Astrocyte of the cerebellum (primary cell): ENCODE data around the gene C9orf85.

Experiments used
- DNase-seq: peaks from one replicate; pipeline ENCODE4 v3.0.0-alpha.2; 2011; ENCODE audit warnings: low read depth
- H3K4me3 ChIP-seq: 2 replicates; pipeline ENCODE4 v1.5.1; 2011; ENCODE audit warnings: mild to moderate bottlenecking, low read depth, low read length, moderate library complexity
- in situ Hi-C: cut with HindIII; loops from 2 replicates; pipeline ENCODE4 v1.10.0; 2017; ENCODE audit warnings: low sequenced_read_pairs
- TF ChIP-seq, protein P1 (sequence below): IDR thresholded peaks from 2 replicates; pipeline ENCODE4 v1.5.1; 2012; ENCODE audit warnings: low read length, low read depth, moderate library complexity, mild to moderate bottlenecking; ENCODE audit errors: missing control alignments

Gene C9orf85

DNA sequence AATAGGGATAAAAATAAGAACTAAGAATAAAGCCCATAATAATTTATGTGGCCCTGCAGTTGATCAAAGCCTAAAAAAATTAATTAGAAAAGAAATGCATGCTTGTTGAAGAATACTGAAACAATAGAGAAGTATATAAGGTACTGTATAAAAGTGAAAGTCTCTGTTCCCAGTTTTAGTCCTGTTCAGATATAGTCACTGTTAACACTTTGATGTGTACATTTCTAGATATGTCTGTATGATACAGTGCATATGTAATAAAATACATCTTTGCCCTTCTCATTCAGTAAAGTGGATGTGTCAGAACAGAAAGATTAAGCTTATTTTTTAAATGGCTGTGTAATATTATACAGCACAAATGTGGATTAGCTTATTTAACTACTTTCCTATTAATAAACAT, 4.1 kb downstream of the C9orf85 start:
- no peak for DNase-seq
- in situ Hi-C loops = no loop called here
- no peak overlapping the region for H3K4me3 ChIP-seq
- TF ChIP-seq, protein P1, sequence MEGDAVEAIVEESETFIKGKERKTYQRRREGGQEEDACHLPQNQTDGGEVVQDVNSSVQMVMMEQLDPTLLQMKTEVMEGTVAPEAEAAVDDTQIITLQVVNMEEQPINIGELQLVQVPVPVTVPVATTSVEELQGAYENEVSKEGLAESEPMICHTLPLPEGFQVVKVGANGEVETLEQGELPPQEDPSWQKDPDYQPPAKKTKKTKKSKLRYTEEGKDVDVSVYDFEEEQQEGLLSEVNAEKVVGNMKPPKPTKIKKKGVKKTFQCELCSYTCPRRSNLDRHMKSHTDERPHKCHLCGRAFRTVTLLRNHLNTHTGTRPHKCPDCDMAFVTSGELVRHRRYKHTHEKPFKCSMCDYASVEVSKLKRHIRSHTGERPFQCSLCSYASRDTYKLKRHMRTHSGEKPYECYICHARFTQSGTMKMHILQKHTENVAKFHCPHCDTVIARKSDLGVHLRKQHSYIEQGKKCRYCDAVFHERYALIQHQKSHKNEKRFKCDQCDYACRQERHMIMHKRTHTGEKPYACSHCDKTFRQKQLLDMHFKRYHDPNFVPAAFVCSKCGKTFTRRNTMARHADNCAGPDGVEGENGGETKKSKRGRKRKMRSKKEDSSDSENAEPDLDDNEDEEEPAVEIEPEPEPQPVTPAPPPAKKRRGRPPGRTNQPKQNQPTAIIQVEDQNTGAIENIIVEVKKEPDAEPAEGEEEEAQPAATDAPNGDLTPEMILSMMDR = no peak

DNA sequence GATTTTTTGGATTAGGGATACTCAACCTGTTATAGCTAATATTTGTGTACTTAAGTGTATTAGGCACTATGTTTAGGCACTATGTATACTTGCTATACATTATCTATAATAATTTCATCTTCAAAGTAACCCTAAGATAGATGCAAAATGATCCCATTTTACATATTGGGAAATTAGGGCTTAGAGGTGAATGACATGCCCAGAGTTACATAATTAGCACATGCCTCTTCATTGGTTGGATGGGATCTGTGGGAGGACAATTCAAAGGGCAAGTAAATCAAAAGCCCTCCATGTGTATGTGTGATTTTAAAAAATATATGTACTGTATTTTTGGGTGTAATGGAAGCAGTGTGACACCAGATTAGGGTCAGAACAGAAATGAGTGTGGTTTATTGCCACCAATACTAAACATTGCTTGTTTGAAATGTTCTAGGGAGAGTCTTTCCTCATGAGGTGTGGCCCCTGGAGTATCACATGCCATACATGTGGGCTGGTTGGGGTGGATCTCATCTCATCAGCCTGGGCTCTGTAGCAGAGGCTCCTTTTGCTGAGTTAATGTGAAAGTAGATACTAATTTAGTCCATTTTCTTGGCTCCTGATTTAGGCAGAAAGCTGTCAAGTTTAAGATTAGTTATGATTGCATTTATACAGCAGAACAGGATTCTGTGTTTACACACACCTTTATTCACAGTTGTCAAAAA, 5.5 kb downstream of the C9orf85 start:
- in situ Hi-C loops = no loop called here
- TF ChIP-seq, protein P1 = no peak
- no peak for DNase-seq
- H3K4me3 ChIP-seq = no peak overlapping the region

DNA sequence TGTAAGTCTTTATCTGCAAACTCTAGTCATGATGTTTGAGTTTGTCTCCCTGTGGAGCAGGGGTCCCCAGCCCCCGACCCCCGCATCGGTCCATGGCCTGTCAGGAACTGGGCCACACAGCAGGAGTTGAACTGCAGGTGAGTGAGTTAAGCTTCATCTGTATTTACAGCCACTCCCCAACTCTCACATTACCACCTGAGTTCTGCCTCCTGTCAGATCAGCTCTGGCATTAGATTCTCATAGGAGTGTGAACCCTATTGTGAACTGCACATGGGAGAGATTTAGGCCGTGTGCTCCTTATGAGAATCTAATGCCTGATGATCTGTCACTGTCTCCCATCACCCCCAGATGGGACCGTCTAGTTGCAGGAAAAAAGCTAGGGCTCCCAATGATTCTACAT, 7.0 kb downstream of the C9orf85 start:
- H3K4me3 ChIP-seq = no peak overlapping the region
- TF ChIP-seq, protein P1 = no peak
- no peak for DNase-seq
- in situ Hi-C loops = no loop called here

DNA sequence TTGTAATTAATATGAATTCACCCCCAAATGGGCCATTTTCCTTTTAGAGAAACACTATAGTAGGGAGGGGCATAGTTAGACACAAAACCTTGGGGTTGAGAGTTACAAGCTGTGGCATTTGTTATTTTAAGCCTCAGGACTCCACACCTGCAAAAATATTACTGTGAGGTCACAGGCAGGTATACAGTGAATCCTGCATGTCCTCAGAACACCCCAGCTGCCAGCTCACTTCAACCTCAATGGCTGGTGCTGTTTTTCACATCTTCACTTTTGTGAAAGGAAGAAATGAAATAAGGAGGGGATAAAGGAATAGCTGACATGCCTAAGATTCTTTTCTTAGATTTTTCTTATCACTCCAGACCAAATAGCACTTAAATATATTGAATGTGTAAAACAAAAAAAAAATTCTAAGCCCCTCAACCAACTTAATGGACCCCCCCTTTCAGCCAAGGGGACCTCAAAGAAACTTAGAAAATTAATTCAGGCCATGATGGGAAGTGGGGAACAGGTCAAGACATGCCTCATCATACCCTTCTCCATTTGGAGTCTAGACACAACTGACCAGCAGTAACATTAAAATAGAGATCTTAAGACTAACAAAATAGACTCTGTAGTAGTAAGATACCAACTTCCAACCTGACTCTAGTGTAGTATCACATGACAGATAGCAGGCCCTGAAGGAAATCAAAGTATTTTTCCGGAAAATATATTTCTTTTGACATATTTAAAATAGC, 9.2 kb downstream of the C9orf85 start:
- in situ Hi-C loops = no loop called here
- H3K4me3 ChIP-seq = no peak overlapping the region
- TF ChIP-seq, protein P1 = no peak
- no peak for DNase-seq

DNA sequence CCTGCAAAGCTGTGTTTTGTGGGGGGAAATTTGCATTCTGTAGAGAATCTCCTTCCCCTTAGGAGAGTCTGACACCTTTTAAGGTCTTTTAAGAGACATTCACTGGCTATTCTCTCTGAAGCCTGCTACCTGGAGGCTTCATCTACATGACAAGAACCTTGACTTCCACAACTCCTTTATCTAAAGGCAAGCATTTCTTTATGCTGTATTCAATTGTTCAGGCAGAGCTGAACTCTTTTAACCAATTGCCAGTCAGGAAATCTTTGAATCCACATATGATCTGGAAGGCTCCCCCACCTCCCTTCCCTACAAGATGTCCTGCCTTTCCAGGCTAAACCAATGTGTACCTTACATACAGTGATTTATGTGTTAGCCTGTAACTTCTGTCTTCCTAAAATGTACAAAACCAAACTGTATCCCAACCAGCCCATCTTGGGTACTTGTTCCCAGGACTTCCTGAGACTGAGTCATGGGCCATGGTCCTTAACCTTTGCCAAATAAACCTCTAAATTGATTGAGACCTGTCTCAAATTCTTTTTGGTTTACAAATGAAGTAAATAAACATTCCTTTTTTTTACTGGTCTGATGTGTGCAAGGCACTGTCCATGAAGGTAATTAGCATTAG, 9.9 kb downstream of the C9orf85 start:
- in situ Hi-C loops = no loop called here
- TF ChIP-seq, protein P1 = no peak
- no peak for DNase-seq
- H3K4me3 ChIP-seq = no peak overlapping the region

DNA sequence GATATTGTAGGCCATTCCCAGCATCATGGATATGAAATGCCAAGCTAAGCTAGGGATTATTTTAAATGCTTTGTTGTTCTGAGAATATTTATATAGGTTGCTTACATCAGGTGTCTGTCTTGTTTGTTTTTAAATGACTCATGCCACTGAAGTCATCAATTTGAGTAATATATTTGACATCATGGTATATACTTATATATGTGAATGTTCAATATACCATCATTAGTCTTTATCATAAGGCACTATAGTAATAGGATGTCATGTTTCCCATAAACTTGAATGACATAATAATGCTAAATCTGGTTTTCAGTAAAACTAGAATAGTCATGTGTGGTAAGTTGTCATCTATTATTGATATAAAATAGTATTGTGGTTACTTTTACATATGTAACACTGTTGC, 13.1 kb downstream of the C9orf85 start:
- in situ Hi-C loops = no loop called here
- no peak overlapping the region for H3K4me3 ChIP-seq
- DNase-seq = no peak
- TF ChIP-seq, protein P1 = no peak
